ENCODE results near the gene MYL12B. TPM values are rescaled to one million over a fixed set of nuclear protein-coding genes. Genes with fewer than 3 reads are reported as not detected.
"Not testable (repeated sequence)": the region's sequence is repeated elsewhere in the genome, so short reads cannot be mapped to it uniquely, and the experiment has no call there.

MYL12B gene
- polyA plus RNA-seq, 10 donors: 222 to 297 (median 255) TPM

DNA sequence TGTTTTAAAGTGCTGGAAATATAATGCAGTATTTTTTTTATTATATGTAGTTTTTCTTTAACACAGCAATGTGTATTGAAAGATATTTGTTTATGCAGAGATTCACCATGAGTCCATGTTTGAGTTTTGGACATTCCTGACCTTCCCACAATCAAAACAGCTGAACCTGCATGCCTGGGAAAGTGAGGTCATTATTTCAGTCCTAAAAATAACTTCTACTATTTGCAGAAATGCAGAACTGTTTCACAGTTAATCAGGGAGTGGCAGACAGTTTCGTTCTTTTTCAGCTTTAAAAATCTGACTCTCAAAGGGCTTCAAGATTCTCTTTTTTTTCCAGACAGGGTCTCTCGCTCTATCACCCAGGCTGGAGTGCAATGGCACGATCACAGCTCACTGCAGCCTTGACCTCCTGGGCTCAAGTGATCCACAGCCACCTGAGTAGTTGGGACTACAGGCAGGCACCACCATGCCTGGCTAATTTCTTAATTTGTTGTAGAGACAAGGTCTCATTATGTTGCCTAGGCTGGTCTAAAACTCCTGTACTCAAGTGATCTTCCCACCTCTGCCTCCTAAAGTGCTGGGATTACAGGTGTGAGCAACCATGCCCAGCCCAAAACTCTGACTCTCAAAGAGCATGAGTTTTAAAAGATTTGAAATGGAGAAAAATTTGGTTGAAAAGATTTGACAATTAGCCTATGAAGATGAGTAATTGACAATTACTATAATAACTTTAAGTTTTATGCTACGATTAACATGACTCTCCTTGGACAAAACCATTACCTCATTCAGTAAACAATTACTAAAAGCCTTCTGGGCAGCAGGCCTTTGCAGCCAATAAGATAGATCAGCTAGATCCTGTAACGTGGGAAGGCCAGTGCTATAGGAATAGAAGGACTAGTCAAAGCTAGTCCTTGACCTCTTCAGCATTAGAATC is 5.0 kb upstream of the MYL12B start:
- peak in 1 of 3 donors; percentile 29 for DNase-seq

DNA sequence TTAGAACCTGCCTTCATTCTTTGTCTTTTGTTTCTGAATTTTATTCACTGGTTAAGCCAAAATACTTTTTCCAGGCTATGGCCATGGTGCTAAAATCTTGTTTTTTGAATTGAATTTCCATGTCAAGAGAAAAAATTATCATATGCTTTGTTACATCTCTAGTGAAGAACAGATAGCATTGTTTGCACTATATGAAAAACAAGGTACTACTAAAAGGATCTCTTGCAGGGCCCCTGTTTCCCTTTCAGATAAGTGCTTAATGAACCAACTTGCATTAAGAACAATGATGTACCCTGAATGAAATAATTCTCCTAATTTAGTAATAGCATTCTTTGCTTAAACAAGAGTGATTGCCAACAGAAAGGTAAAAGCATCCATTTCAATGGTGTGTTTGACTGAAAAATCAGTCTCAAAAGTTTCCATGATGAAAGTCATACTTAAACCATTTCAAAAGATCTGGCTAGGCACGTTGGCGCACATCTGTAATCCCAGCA is 4.3 kb upstream of the MYL12B start:
- no peak for DNase-seq

DNA sequence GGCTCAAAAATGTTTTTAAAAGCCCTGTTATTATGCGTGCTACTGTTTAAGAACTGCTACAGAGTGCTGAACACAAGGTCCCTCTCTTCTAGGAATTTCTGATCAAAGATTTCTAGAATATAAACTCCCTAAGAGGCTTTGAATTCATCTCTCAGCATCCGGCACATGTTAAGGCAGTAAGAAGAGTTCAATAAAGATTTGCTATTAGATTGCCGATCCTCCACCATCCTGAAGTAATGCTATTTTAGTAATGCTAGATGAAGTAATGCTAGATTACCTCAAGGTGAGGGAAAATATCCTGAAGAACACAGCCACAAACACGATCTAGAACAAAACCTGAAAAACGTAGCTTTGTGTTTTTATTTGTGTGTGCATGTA is 949 bp upstream of the MYL12B start:
- no peak for DNase-seq

DNA sequence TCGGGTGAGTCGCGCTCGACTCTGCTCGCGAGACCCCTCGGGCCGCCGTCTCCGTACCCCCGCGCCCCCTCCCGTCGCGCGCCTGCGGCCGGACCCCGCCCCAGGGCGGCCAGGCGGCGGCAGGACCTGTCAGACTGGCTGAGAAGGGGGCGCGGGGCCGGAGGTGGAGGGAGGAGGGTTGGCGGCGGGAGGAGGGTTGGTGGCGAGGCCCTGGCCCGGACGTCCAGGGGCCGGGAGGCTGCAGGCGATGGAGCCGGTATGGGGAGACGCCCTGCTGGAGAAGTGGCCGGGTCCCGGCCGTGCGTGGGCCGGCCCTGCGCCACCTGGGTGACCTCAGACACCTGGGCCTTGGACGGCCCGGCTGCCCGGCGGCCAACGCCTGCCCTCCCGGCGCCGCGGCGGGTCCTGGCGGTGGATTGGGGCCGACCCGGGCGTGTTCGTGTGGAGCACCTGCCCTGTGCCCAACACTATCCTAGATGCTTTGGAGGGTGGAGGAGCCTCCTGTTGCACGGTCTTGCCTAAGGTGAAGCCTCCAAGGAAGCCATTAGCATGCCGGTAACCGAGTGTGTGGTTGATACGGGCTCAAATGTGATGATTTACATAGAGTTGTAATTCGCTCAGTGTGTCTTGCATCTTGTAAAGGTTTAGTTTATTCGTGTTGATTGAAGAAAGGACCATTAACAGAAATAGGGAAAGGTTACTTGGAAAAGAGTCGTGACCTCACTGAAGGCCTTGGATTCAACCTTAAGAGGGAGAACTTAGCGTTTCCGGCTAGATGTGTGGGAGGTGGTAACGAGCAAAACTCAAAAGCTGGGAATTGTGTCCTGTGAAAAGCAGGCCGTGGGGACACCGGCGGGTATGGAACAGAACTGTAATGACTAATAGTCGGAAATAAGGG is 550 bp downstream of the MYL12B start:
- DNase-seq: peak in 1 of 3 donors; percentile 61

DNA sequence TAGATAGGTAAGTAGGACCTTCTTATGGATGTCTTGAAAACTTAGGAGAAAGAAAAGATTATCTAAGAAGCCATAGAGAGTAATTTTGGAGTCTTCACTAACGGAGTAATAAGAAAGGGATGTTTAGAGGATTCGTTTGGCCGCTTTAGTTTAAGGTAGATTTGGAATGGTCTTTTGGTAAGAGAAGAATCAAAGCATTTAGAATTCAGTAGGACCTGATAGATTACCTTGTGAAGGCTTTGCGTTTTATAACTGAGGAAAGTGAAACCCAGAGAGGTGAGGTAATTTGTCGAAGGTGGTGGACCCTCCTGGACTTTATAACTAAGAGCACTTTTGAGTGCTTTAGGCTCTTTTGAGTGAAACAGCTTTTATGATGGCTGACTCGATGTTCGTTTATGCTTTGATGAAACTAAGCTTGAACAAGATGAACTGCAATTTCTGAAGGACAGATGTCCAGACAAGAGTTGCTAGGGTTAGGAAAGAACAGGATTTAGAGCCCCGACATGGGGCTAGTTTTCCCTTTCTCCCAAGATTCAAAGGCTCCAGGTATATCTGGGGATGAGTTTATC is 1.3 kb downstream of the MYL12B start:
- DNase-seq: no peak

DNA sequence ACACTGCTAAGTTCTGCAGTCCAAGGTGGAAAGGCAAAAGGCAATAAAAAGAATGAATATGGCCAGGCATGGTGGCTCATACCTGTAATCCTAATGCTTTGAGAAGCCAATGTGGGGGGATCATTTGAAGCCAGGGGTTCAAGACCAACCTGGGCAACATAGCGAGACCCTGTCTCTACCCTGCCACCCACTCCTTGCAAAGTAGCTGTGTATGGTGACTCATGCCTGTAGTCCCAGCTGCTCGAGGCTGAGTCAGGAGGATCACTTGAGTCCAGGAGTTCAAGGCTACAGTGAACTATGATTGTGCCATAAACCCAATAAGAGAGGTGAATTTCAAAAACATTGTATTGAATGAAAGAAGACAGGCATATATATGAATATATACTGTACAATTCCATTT is 2.4 kb downstream of the MYL12B start:
- no peak for DNase-seq

DNA sequence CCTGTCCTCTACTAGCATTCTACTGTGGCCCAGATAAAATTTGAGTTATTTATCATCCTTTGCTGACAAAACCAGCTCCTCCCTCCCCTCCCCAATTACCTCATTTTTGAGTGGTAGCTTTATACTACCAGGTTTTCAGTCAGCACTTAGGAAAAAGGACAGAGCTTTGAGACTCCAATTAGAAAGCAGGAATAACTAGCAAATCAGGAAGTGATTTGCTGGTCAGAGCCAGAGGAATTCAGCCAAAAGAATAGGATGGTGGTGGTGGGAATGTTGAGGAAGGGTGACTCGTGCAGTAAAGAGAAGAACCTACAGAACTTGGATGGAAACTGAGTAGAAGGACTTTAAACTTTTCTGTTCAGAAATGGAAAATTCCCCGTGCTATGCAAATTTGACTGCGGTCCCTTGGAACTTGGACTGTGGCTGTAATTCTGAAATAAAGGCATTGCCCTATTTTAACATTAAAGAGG is 3.7 kb downstream of the MYL12B start:
- peak in 1 of 3 donors; percentile 36 for DNase-seq

DNA sequence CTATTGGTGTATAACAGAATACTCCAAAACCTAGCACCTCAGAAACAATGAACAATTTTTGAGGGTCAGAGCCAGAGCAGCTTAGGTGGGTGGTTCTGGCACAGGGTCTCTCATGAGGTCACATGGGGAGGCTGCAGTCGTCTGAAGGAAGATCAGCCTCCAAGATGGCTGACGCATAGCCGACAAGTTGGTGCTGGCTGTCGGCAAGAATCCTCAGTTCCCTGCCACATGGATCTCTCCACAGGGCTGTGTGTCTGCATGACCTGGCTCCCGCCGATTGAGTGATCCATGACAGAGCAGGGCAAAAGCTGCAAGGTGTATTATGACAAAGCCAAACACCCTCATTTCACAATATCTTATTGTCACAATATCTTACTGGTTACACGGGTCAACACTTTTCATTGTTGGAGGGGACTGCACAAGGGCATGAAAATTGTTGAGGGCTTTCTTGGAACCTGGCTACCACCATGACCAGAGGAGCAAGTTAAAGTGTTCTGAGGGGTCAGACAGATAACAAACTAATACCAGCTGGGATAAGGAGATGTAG is 4.2 kb downstream of the MYL12B start:
- no peak for DNase-seq

DNA sequence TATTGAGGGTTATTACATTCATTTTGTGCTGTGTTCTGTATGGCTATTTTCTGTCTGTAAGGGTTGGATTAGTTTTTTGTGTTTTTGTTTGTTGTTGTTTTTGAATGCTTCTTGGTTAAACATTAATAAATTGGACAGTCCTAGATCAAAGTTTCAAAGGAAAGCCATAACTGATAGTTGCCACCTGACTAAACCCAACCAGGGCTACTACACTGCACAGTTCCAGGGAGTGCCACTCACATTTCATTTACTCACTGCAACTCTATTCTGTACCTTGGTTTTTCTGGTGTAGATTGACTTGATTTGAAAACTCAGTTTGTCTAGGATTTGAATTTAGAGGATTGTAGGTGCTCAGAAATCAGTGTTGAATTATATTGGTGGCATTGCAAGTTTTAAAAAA is 6.4 kb downstream of the MYL12B start:
- DNase-seq: no peak

DNA sequence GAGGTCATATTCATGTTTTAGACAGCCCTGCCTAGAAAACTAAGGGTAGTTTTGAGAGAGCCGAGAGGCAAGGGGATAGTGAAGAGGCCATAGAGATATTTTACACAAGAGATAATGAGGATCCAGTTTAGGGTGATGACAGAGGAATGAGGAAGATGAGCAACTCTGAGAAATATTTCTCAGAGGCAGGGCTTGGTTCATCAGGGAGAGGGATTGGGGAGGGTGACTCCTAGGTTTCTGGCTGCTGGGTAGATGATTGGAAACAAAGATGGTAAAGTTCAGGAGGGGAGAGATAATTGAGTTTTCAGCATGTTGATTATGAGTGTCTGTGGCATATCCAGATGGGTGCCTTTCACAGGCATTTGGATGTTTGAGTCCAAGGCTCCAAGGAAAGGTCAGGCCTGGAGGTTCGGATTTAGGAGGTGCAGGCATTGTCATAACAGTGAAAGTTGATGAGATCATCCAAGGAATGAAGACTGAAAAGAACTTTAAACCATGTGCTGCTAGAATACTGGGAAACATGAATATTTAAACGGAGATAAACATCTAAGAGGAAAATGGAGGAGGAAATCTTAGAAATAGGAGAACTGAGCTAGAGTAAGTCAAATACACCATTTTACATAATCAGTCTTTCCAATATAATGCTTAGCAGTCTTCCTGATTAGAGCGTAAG is 7.4 kb downstream of the MYL12B start:
- no peak for DNase-seq

DNA sequence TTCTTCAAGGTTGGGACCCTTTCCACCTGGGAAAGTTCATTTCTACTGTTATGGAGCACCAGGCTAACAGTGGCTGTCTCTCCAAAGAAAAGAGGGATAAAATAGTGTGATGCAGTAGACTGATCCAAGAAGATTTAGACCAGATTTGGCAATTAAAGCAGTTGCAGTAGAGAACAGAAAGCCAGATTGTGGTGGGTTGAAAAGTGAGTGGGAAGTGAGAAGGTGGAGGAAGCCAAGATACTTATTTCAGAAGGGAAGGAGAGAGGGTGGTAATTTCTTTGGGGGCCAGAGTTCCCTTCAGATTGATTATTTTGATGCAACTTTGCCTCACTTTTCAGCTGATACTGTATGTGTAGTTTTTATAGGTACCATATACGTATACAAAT is 8.0 kb downstream of the MYL12B start:
- DNase-seq: no peak

DNA sequence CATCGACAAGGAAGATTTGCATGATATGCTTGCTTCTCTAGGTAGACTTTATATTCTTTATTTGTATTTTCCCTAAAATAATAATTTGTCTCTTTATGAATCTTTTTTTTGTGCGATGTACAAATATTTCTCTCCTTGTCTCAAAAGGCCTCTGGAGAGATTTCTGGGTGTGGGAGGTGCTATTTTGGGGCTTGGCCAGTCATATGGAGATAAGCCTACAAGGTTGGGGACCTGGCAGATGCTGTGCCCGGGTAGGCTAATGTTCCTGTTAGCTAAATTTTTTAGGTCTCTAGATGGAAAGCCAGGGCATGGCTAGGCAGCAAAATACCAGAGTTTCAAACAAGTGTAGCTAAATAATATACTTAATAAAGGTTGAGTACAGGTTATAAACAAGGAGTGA is 11.1 kb downstream of the MYL12B start:
- no peak for DNase-seq

DNA sequence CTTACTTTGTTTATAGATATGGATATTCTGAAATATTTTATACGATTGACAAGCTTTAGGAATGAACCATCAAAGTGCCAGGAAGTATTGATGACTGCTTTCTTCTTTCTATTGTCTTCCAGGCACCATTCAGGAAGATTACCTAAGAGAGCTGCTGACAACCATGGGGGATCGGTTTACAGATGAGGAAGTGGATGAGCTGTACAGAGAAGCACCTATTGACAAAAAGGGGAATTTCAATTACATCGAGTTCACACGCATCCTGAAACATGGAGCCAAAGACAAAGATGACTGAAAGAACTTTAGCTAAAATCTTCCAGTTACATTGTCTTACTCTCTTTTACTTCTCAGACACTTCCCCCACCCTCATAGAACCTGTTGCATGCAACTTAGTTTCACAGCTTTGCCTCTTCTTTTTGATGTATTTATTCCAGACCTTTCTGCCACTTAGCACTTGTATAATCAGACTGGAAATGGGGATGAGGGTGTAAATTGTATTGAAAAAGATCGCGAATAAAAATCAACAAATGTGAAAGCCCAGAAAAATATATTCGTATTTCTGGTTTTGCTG is 15.8 kb downstream of the MYL12B start:
- not testable (repeated sequence) for DNase-seq

DNA sequence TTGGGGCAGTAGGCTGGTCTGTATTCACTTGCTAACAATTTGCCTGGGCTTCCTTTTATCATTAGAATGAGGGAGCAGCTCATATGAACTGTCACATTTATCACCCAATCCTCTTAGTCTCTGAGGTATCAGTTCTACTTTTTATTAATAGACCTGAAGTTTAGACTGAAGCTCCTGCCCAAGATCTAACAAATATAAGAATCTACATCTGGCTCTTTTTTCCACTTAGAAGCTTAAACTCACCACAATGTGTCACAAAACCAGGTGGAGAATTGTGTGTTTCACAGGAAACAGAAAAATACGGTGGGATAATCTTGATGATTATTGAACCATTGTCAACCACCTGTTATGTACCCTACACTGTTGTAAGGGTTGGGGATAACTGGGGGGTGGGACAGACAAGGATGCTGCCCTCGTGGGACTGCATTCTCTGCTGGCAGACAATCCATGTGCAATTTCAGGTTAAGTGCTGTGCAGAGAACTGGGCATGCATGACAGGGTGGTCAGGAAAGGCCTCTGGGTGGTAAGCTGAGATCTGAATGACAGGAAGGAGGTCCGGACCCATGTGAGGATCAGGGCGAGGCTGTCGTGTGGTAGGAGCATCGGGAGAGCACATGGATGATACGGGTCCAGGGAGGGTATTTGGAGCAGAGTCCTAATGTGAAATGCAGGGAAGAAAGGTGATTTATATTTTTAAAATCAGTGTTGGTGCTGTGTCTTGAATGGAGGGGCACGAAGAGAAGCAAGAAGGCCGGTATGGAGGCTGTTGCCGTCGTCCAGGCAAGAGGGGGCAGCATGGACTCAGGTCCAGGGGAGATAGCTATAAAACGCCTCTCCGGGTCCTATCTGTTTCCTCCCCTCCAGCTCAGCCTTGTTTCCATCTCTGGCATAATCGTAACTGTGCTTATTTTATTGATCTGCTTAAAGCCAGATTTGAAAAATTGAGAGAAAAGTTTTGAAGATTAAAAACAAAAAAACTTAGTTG is 17.6 kb downstream of the MYL12B start:
- no peak for DNase-seq

DNA sequence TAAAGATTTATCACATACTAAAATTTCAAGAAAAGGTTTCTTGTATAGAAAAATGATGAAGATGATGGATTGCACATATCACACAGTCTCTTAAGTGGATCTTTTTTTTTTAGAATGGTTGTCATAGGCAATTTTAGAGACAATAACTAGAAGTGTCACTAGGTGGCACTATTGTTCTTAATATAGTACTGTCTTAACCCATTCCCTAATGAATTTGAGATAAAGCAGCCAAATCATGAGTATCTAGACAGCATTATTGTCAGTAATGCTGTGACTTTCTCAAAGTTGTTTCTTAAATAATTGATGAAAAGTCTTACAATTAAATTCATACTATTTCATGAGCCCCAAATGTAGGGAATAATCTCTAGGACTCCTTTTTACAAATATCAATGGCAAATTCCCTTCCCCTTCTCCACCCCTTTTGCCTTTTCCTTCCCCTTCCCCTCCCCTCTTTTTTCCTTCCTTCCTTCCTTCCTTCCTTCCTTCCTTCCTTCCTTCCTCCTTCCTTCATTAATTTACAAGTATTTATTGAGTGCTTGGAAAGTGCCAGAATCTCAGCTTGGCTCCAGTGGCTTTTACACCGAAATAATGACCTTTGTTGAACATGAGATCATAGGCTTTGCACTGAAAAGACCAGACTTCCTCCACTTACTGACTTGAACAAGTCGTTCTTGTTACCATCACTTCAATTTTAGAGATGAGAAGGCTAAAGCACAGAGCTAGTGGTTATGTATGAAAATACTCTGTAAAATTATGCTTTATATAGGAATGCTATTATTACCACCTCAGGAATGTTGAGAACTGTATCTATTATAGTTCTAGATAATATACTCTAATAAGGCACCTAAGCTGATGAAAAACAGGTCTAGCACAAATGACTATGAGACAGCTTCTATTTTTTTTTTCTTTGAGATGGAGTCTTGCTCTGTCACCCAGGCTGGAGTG is 19.8 kb downstream of the MYL12B start:
- DNase-seq: peak; percentile 80 to 89 (median 85)

DNA sequence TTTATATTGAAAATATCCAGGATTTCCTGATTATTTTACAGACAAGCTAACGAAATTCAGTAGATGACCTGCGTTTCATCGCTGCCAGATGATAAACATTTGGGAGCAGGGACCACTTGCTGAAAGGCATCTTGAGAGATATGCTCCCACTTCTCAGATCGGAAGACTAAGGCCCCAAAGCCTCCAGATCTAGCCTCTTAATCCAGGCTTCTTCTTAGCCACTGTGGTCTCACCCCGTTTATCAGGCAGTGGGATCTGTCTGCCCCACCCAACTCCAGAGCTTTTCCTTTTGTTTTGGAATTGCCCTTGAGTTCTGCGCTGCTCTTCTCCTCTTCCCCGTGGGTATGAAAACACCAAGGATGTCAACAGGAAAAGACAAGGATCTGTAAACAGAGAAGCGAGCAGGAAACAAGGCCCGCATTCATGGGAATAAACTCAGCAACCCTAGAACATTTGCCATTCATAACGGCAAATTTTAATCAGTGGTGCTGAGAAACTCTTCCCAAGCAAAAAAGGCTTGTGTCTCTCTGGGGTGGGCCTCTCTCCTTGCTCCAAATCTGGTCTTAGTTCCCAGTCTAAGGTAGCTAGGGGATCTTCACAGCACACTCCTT is 21.4 kb downstream of the MYL12B start:
- no peak for DNase-seq

DNA sequence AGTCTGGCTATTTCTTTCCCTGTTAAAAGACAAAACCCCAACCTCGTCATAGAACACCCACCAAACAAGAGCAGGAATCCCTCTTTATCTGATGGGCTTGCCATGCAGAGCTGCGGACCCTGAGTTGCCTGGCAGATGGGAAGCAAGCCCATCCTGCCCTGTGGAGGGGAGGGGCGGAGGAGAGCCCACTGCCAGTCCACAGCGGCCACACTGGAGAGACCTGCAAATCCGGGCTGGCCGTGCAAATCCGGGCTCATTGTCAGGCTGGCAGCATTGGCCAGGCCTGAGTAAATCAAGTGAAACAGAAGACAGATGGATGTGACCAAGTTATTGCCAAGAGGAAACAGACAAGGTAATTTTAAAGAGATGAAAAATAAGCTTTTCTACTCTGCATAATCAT is 22.0 kb downstream of the MYL12B start:
- no peak for DNase-seq

DNA sequence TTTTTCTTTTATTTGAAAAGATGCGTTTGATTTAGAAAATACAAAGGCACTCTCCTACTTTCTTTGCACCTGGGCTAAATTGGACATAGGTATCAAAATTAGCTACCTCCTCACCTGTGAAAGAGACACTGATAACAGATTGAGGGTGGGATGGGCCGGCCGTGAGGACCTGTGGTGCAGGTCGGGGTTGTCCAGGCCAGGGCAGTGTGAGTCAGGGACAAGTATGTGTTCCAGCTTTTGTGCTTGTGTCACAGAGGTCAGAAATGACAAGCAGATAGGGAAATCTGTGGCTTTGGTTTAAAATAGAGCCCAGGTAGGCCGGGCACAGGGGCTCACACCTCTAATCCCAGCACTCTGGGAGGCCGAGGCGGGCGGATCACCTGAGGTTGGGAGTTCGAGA is 22.6 kb downstream of the MYL12B start:
- no peak for DNase-seq

Data from muscle of back (tissue), 11 donors.